Ishikawa (cell line): ENCODE measurements around the gene ADCYAP1.

ENCODE experiments used
- CEBPB ChIP-seq: IDR thresholded peaks from 2 replicates; pipeline ENCODE4 v1.6.1; 2012
- CREB1 ChIP-seq: IDR thresholded peaks from 2 replicates; pipeline ENCODE4 v1.6.1; 2012; ENCODE audit warnings: low read depth
- EGR1 ChIP-seq: IDR thresholded peaks from 2 replicates; pipeline ENCODE4 v1.6.1; 2012
- EP300 ChIP-seq: IDR thresholded peaks from 2 replicates; pipeline ENCODE4 v1.6.1; 2012; ENCODE audit warnings: borderline replicate concordance
- NFIC ChIP-seq: IDR thresholded peaks from 2 replicates; pipeline ENCODE4 v1.6.1; 2012
- TEAD4 ChIP-seq: IDR thresholded peaks from 2 replicates; pipeline ENCODE4 v1.6.1; 2012
- ZBTB7A ChIP-seq: IDR thresholded peaks from 2 replicates; pipeline ENCODE4 v1.6.1; 2012; ENCODE audit warnings: low read depth
- TF ChIP-seq, protein P1 (sequence below): IDR thresholded peaks from 2 replicates; pipeline ENCODE4 v1.6.1; 2012
- TF ChIP-seq, protein P2 (sequence below): IDR thresholded peaks from 2 replicates; pipeline ENCODE4 v1.6.1; 2012

GRCh38 chr18:907885-908757 is 3.5 kb downstream of the ADCYAP1 start:
- TF ChIP-seq EGR1: no peak
- TF ChIP-seq NFIC: no peak
- no peak for TF ChIP-seq TEAD4
- TF ChIP-seq ZBTB7A: no peak
- TF ChIP-seq, protein P1, sequence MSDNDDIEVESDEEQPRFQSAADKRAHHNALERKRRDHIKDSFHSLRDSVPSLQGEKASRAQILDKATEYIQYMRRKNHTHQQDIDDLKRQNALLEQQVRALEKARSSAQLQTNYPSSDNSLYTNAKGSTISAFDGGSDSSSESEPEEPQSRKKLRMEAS: no peak
- no peak for TF ChIP-seq EP300
- no peak for TF ChIP-seq CREB1
- TF ChIP-seq, protein P2, sequence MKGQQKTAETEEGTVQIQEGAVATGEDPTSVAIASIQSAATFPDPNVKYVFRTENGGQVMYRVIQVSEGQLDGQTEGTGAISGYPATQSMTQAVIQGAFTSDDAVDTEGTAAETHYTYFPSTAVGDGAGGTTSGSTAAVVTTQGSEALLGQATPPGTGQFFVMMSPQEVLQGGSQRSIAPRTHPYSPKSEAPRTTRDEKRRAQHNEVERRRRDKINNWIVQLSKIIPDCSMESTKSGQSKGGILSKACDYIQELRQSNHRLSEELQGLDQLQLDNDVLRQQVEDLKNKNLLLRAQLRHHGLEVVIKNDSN: no peak
- TF ChIP-seq CEBPB: no peak
